Mesothelial cell of epicardium (in vitro differentiated cells): ENCODE results near the gene FAM89B. TPM values are rescaled to one million over a fixed set of nuclear protein-coding genes. Genes with fewer than 3 reads are reported as not detected.

Experiments used
- DNase-seq, 2 experiments: peaks; one replicate each; pipeline ENCODE4 v3.0.0; 2021; ENCODE audit warnings: low spot score in 2 of 2; ENCODE audit not compliant: unreplicated experiment in 2 of 2
- H3K27ac Mint-ChIP-seq: 2 replicates; pipeline ENCODE4 v1.8.0; 2021; ENCODE audit warnings: mixed read lengths
- H3K27me3 Mint-ChIP-seq: 2 replicates; pipeline ENCODE4 v1.8.0; 2021; ENCODE audit warnings: low read depth, mixed read lengths
- H3K36me3 Mint-ChIP-seq: 2 replicates; pipeline ENCODE4 v1.8.0; 2021; ENCODE audit warnings: mixed read lengths
- H3K4me1 Mint-ChIP-seq: 2 replicates; pipeline ENCODE4 v1.8.0; 2021; ENCODE audit warnings: mixed read lengths
- H3K4me3 Mint-ChIP-seq: 2 replicates; pipeline ENCODE4 v1.8.0; 2021; ENCODE audit warnings: mild to moderate bottlenecking, moderate library complexity, mixed read lengths
- H3K9me3 Mint-ChIP-seq: 2 replicates; pipeline ENCODE4 v1.8.0; 2021; ENCODE audit warnings: mixed read lengths
- total RNA-seq: library from RNA; stranded (reverse); gene quantifications from 3 replicates; pipeline ENCODE4 v1.2.1, GENCODE V29; 2021
- TF ChIP-seq, protein P1 (sequence below): fragments of 200-600 bp; sonication (generic); IDR thresholded peaks from one replicate; pipeline ENCODE4 v1.5.0; 2021; ENCODE audit warnings: antibody characterized with exemption; ENCODE audit not compliant: unreplicated experiment

Gene FAM89B
- total RNA-seq, 1 donor from 2014 or later = 57.6 TPM

DNA sequence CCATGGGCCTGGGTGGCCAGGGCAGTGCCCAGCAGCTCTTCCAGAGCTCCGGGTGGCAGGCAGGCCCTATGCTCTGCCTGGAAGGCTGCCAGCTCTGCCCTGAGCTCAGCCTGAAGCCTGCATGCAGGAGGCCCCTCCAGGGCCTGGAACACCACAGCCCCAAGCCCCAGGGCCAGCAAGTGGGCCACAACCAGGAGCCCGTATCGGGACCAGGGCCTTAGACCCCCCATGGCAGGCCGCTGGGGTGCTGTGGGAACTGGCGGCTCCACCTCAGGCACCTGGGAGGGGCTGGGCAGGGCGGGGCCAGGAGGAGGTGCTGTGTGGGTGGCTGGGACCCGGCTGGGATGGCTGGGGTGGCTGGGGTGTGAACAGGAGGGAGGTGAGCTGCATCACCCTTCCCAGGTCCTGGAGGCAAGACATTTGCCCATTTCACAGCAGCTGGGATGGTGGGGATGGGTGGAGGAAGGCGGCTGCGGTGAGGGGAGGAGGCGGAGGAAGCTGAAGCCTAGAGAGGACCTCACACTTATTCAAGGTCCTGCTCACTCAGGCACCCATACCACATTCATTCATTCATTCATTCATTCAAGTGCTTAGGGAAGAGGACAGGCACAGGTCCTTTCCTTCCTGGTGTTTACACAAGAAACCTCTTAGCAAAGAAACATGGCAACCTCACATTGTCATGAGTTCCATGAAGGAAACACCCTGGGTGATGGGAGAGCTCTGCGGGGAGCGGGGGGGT lies 23.4 kb downstream of the FAM89B start, which contains the start of gene KCNK7:
TSS of gene KCNK7 (minus strand) at position 258 of the 739 bp plus-strand sequence. CDS start at position 230, 28 bp downstream.
- Mint-ChIP-seq H3K4me3 (no peak within 1 kb of the TSS), H3K27ac (no peak within 1 kb of the TSS), H3K9me3 (no peaks in the 10 kb centered on the region)

DNA sequence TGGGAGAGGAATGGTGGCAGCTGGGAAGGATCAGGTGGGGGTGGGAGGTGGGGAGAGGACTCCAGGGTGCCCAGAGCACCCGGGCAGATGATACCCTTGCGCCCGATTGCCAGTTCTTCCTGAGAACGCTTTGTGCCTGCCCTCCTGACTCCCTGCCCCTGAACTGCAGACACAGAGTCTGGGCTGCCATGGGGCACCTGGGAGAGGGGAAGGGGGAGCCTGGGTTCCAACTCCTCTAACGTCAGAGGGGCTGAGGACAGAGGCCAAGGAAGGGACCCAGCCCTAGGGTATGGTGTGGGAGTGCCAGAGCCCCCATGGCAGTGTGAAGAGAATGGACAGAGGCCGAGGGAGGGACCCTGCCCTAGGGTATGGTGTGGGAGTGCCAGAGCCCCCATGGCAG lies 24.2 kb downstream of the FAM89B start:
- peaks cover 10% of the 10 kb centered on the region for H3K4me1 Mint-ChIP-seq
- peaks cover 7% of the 10 kb centered on the region for H3K36me3 Mint-ChIP-seq
- TF ChIP-seq, protein P1, sequence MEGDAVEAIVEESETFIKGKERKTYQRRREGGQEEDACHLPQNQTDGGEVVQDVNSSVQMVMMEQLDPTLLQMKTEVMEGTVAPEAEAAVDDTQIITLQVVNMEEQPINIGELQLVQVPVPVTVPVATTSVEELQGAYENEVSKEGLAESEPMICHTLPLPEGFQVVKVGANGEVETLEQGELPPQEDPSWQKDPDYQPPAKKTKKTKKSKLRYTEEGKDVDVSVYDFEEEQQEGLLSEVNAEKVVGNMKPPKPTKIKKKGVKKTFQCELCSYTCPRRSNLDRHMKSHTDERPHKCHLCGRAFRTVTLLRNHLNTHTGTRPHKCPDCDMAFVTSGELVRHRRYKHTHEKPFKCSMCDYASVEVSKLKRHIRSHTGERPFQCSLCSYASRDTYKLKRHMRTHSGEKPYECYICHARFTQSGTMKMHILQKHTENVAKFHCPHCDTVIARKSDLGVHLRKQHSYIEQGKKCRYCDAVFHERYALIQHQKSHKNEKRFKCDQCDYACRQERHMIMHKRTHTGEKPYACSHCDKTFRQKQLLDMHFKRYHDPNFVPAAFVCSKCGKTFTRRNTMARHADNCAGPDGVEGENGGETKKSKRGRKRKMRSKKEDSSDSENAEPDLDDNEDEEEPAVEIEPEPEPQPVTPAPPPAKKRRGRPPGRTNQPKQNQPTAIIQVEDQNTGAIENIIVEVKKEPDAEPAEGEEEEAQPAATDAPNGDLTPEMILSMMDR = no peak
- no peak overlapping the region for H3K27ac Mint-ChIP-seq
- H3K4me3 Mint-ChIP-seq = no peak overlapping the region
- DNase-seq = no peak
- H3K9me3 Mint-ChIP-seq = no peaks in the 10 kb centered on the region
- H3K27me3 Mint-ChIP-seq = peaks cover 13% of the 10 kb centered on the region

More for the DNA sequence above, 23.4 kb downstream of the FAM89B start, which contains the start of gene KCNK7:
- Mint-ChIP-seq H3K4me1 (peaks cover 10% of the 10 kb centered on the region), H3K27me3 (peaks cover 17% of the 10 kb centered on the region), H3K36me3 (peaks cover 7% of the 10 kb centered on the region)
- TF ChIP-seq, protein P1 = no peak
- no peak for DNase-seq

GRCh38 chr11:65598258-65598699 lies 25.9 kb downstream of the FAM89B start:
- TF ChIP-seq, protein P1 = no peak
- Mint-ChIP-seq H3K9me3 (no peaks in the 10 kb centered on the region), H3K4me1 (peaks cover 2% of the 10 kb centered on the region), H3K27me3 (peaks cover 2% of the 10 kb centered on the region), H3K36me3 (peaks cover 7% of the 10 kb centered on the region), H3K27ac (no peak overlapping the region), H3K4me3 (no peak overlapping the region)
- no peak for DNase-seq

DNA sequence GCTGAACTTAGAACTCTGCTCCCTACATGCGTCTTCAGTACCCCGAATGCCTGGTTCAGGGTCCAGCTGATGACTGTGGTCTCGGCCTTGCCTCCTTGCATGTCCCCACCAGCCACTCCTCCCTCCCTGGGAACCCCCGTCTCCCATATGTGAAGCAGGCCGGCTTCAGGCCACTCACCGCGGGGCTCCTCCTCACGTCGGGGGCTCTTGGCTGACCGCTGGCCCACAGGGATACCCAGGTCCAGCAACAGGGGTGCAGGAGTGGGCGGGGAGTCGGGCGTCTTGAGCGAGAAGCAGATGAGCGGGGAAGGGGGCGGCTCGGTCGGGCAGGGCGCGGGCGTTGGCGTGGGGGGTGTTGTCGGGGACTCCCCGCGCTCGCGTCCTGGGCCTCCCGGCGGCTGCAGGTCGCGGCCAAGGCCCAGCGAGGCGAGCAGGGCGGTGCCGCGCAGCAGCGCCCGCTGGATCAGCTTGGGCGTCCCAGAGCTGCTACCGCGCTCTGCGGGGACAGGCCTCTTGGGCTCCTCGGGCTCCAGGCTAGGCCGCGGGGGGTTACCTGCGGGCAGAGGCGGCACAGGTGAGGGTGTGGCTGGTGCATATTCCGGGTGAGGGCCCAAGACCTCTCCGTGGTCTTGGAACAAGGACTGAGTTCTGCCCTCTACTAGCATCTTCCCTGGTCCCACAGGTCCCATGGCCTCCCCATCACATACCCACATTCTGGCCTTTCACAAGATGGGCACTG lies 27.0 kb downstream of the FAM89B start:
- H3K4me3 Mint-ChIP-seq = no peak overlapping the region
- H3K27ac Mint-ChIP-seq = no peak overlapping the region
- no peaks in the 10 kb centered on the region for H3K27me3 Mint-ChIP-seq
- no peaks in the 10 kb centered on the region for H3K4me1 Mint-ChIP-seq
- DNase-seq = no peak
- no peaks in the 10 kb centered on the region for H3K9me3 Mint-ChIP-seq
- TF ChIP-seq, protein P1 = no peak
- peaks cover 12% of the 10 kb centered on the region for H3K36me3 Mint-ChIP-seq

DNA sequence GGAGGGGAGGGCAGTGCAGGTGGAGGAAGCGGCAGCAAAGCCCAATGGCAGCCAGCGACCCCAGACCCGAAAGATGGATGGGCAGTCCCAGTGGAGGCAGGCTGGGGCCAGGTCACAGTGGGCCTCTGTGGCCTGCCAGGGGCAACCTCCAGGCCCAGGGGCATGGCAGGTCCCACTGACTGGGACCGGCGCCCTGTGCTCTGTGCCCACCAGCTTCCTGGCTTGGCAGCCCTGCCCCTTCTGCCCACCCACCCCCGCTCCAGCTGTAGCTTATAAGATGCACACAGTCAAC lies 27.6 kb downstream of the FAM89B start:
- DNase-seq = no peak
- H3K4me3 Mint-ChIP-seq = no peak overlapping the region
- H3K36me3 Mint-ChIP-seq = peaks cover 13% of the 10 kb centered on the region
- TF ChIP-seq, protein P1 = no peak
- H3K27me3 Mint-ChIP-seq = no peaks in the 10 kb centered on the region
- no peaks in the 10 kb centered on the region for H3K9me3 Mint-ChIP-seq
- no peak overlapping the region for H3K27ac Mint-ChIP-seq
- H3K4me1 Mint-ChIP-seq = no peaks in the 10 kb centered on the region
